Activated naive CD4-positive, alpha-beta T cell (primary cell): ENCODE measurements around the gene DYRK1A.
"Not testable (repeated sequence)": the region's sequence is repeated elsewhere in the genome, so short reads cannot be mapped to it uniquely, and the experiment has no call there.

Source experiments
- DNase-seq, 4 experiments: peaks; one replicate each; lab custom pipeline; 2025; lab: John Stamatoyannopoulos, UW

DYRK1A gene

GRCh38 chr21:37528150-37528937 lies 161.8 kb downstream of the DYRK1A start:
- no peak for DNase-seq

DNA sequence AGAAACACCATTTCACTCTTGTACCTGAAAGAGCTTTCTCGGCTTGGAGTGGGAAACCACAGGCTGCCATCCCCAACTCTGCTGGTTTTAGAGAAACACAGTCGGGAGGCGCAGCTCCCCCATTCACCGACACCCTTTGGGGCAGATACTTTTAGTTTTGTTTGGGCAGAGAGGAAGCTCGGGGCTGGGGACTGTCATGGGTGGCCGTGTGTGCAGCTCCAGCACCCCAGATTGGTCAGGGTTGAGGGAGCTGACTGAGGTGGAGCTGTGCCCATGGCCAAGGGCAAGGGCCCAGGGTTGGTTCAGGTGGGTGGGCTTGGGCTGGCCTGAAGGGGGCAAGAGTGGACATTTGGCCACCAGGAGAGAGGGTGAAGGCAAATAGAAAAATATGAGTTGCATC lies 163.1 kb downstream of the DYRK1A start:
- DNase-seq, result no peak

DNA sequence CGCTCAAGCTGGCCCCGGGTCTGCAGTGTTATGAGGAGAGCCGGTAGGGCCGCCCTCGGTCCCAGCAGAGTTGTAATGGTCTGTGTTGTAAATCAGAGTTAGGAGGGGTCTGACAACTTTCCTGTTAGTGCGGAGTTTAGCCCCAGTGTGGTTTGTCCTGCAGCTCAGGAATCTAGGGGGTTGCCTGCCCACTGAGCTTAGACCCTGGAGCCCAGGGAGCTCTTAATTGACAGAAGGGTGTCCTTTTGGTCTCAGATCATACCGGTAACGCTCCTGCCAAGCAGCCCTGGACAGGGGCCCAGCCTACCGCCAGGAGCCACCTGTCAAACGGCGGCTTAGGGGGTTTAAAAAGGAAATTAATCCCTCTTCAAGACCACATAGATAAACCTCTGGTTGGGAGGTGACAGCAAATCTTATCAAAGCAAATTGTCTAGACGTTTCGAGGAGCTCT lies 164.4 kb downstream of the DYRK1A start:
- DNase-seq, result no peak

DNA sequence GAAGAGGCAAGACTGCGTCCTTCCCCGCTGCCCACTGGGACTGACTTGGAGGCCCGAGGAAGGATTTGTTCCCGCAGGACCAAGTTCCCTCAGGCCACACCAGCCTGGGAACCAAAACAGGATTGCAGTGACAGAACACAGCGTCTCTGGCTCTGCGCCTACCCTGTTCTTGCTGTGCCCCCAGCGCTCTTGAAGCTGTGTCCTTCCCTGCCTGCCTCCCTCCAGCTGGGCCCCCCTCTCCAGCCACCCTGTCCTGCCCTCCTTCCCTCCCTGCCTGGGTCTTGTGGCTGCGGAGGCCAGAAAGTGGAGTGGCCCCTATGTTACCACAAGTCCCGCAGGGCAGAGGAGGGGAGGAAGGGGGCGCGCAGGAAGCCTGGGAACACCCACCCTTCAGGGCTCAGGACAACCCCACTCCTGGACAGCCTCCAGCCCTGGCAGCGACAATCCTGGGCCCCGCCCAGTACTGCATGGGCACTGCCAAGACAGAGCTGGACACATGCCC lies 164.9 kb downstream of the DYRK1A start:
- DNase-seq, result no peak

GRCh38 chr21:37532868-37533780 lies 166.6 kb downstream of the DYRK1A start:
- DNase-seq, result no peak

DNA sequence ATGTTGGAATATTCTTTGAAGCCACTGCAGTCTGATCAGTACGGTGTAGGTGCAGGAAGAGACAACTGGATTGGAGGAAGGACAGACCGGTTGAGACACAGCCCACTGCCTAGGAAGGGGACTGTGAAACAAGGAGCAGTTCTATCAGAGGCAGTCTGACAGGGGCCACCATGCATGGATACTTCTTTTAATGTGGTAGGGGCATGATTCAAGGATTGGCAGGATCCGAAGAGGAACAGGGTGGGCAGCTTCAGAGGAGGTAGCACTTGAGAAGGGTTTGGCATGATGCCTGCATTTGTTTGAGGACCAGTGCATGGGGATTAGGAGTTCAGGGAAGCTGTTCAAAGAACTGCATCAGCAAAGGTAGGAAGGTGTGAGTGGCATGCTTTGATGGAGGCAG lies 167.9 kb downstream of the DYRK1A start:
- no peak for DNase-seq

- no peak for DNase-seq
Observed at GRCh38 chr21:37535130-37535529, 168.6 kb downstream of the DYRK1A start.

DNA sequence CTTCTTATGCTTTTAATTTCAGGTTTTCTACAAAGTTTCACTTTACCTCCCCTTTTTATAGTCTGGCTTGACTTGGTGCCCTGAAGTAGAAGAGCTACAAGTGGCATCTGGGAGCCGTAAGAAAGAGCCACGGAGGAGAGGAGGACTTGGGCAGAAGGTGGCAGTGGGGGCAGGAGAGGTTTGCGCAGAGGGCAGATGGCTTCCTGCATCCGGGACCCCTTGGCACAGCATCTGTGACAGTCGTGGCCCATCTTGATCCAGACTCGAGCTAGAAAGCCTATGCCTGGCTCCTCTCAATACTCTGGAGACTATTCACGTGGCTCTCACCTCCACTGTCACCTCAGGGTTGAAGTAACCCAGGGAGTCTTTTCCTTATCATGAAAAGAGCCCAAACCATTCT lies 169.1 kb downstream of the DYRK1A start:
- no peak for DNase-seq

DNA sequence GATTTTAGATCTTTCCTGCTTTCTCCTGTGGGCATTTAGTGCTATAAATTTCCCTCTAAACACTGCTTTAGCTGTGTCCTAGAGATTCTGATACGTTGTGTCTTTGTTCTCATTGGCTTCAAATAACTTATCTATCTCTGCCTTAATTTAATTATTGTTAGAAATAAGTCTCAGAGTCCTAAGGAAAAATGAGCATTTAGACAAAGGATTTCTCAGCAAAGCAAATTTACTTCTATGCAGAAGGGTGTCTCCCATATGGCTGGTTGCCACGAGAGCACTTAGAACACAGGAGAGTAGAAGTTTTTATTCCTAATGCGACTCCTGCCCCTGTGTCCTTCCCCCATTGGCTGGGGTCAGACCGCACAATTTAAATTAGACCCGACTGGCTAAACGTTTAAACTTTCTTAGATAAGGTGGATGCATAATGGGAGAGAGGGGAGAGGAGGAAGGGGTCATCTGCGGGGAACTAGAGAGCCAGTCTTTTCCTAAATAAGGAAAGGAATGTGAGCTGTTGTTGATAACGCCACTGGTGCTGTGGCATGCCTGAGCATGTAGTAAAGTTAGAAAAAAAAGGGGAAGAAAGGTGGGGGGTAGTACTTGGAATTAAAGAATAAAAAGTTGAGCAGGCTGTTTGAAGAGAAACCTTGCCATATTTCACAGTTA lies 170.2 kb downstream of the DYRK1A start:
- DNase-seq, result no peak

DNA sequence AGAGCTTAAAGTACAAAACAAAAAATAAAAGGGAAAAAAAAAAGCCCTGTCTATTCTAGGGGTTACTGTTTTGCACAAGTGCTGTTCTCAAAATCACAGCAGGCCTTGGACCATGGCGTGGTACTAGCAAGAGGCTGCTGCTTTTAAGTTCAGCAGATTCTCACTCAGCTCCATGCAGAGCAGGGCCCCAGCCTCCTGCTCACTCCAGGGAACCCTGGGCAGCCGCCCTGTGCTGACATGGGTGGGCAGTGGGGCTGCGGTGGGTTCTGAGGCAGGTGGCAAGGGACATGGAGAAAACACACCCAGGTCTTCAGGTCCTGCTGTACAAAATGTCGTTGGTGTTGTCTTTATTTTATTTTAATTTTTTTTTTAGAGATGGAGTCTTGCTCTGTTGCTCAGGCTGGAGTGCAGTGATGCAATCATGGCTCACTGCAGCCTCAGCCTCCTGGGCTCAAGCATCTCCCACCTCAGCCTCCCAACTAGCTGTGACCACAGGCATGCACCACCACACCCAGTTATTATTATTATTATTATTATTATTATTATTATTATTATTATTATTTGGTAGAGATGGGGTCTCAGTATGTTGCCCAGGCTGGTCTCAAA lies 170.9 kb downstream of the DYRK1A start:
- no peak for DNase-seq

DNA sequence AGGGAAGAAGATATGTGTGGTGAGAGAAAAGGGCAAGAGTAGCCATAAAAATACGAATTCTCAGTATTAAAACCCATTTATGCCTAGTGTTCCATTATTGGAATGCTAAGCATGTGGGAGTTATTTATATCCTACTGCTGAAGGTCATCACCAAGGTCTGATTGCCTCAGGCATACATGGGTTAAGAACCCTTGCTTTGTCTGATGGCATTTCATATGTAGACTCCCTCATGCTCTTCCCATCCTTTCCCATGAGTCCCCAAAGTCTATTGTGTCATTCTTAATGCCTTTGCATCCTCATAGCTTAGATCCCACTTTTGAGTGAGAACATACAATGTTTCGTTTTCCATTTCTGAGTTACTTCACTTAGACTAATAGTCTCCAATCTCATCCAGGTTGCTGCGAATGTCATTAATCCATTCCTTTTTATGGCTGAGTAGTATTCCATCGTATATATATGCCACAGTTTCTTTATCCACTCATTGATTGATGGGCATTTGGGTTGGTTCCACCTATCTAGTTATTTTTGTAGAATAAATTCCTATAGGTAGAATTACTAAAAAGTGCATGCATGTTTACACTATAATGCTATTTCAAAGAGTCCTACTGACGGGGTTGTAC lies 172.5 kb downstream of the DYRK1A start:
- no peak for DNase-seq

- not testable (repeated sequence) for DNase-seq
Observed at GRCh38 chr21:37541128-37541527, 174.6 kb downstream of the DYRK1A start.

DNA sequence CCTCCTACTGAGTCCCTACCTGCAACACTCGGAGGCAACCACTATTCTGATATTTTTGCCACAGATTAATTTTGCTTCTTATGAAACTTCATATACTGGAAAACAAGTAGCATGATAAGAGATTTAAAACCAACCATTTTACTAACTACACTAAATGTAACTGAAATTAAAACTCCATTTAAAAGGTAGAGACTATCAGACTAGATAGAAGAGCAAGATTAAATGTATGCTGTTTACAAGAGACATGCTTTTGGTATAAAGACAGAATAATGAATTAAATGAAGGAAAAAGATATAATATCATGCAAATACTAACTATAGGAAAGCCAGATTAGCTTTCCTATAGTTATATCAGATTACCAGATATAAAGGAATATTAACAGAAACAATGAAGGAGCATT lies 175.9 kb downstream of the DYRK1A start:
- no peak for DNase-seq

DNA sequence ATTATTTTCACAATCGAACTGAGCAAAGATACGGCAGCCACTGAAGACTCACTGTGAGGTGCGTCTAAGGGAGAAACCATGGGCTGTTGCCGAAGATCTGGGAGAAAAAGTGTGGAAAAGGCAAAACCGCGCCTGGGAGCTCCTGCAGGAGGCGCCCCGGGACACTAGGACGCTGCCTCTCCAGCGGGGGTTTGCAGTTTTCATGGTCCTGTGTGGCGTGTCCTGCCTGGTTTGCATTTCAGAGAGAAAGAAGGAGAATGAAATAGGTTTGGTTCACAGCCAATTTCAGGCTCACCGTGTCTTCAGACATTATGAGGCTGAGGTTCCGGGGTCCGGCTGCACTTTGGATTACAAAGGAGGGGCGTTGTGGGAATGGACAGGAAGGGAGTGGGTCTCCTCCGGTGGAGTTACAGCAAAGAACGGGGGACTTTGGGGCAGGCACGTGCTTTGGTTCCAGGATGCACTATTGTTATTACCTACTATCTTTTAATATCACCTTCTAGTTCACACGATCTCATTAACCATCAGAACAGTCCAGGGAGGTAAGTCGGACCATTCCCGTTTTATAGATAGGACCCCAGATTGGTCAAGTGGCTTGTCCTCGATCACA lies 179.8 kb downstream of the DYRK1A start:
- no peak for DNase-seq

- DNase-seq, result no peak
Observed at GRCh38 chr21:37546949-37547614, 180.5 kb downstream of the DYRK1A start.

GRCh38 chr21:37547615-37548200 lies 181.1 kb downstream of the DYRK1A start:
- no peak for DNase-seq

DNA sequence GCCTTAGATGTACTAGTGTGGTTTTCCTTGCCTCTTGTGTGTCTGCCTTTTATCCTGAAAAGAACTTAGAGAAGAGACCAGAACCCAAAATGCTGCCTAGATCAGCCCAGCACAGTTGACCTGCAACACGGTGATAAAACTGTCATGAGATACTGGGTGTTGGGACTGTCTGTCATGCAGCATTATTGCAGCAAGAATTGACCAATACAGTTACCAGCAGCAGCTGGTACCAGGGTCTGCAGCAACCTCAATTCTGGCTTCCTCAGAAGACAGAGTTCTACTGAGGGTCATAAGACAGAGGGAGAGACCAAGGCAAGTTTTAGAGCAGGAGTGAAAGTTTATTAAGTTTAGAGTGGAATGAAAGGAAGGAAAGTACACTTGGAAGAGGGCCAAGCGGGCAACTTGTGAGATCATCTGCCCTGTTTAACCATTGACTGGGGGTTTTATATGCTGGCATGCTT lies 182.0 kb downstream of the DYRK1A start:
- DNase-seq, result no peak

DNA sequence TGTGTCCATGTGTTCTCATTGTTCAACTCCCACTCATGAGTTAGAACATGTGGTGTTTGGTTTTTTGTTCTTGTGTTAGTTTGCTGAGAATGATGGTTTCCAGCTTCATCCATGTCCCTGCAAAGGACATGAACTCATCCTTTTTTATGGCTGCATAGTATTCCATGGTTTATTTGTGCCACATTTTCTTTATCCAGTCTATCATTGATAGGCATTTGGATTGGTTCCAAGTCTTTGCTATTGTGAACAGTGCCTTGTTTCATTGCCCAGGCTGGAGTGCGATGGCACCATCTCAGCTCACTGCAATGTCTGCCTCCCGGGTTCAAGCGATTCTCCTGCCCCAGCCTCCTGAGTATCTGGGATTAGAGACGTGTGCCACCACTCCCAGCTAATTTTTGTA lies 183.2 kb downstream of the DYRK1A start:
- DNase-seq, result not testable (repeated sequence)

DNA sequence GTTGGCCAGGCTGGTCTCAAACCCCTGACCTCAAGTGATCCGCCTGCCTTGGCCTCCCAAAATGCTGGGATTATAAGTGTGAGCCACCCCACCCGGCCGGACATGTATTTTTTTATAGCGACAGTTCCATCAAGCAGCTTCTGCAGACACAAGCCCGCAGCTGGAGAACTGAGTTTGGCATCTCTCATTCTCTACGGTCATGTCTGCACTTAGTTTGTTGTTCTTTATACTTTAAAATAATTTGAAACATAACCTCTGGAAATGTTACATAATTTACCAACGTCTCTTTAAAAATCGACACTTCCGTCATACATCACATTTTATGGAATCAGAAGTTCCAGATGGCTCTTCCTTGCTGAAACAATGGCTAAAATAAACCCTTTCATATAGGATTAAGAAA lies 183.6 kb downstream of the DYRK1A start:
- DNase-seq, result no peak
